Stimulated activated CD8-positive, alpha-beta memory T cell treated with anti-CD3 and anti-CD28 coated beads, Interleukin-2, amount 100 ng/mL, for 48 hours (primary cell): Measurements from ENCODE around the gene CD300LF.

Experiments used
- DNase-seq, 2 donors: peaks; one replicate each; pipeline ENCODE4 v3.0.0-alpha.2; 2020; ENCODE audit warnings: low read depth in 2 of 2

The CD300LF gene

GRCh38 chr17:74745548-74746177 is 32.9 kb upstream of the CD300LF start:
- DNase-seq, result no peak

GRCh38 chr17:74744714-74745547 is 32.2 kb upstream of the CD300LF start:
- peak; percentile 79 to 82 for DNase-seq

GRCh38 chr17:74744349-74744713 is 31.6 kb upstream of the CD300LF start:
- DNase-seq, result no peak

- no peak for DNase-seq
Measured at GRCh38 chr17:74743755-74744154, 31.0 kb upstream of the CD300LF start.

GRCh38 chr17:74742978-74743545 is 30.3 kb upstream of the CD300LF start:
- DNase-seq, result no peak

- DNase-seq, result no peak
Measured at GRCh38 chr17:74742153-74742515, 29.4 kb upstream of the CD300LF start.

GRCh38 chr17:74740641-74741387 is 28.1 kb upstream of the CD300LF start:
- DNase-seq, result no peak

GRCh38 chr17:74740173-74740572 is 27.4 kb upstream of the CD300LF start:
- DNase-seq, result no peak

- no peak for DNase-seq
Measured at GRCh38 chr17:74739227-74739831, 26.6 kb upstream of the CD300LF start.

GRCh38 chr17:74738051-74738996 is 25.6 kb upstream of the CD300LF start:
- peak; percentile 73 for DNase-seq

GRCh38 chr17:74737299-74738050 is 24.8 kb upstream of the CD300LF start:
- DNase-seq, result no peak

GRCh38 chr17:74736513-74737298 is 24.0 kb upstream of the CD300LF start, which contains the start of gene RAB37:
Gene RAB37, plus strand, starts transcription at chr17:74737256. Its CDS starts 17 bp downstream, at chr17:74737273.
- DNase-seq, result no peak

GRCh38 chr17:74734256-74734655 is 21.5 kb upstream of the CD300LF start:
- no peak for DNase-seq

- DNase-seq, result no peak
Measured at GRCh38 chr17:74733365-74734122, 20.8 kb upstream of the CD300LF start.

- no peak for DNase-seq
Measured at GRCh38 chr17:74732042-74732867, 19.5 kb upstream of the CD300LF start.

GRCh38 chr17:74731347-74731605 is 18.6 kb upstream of the CD300LF start:
- no peak for DNase-seq

- DNase-seq, result no peak
Measured at GRCh38 chr17:74730491-74731346, 18.0 kb upstream of the CD300LF start.
